GM23248 (cell line): ENCODE results near the gene TRIM2.

Experiments used
- EZH2 ChIP-seq: fragments of 200-600 bp; sonication (generic); IDR thresholded peaks from 2 replicates; pipeline ENCODE4 v1.6.1; 2018; ENCODE audit warnings: antibody characterized with exemption, mild to moderate bottlenecking; ENCODE audit not compliant: insufficient read depth, poor library complexity, severe bottlenecking
- EZH2phosphoT487 ChIP-seq: fragments of 200-600 bp; sonication (generic); IDR thresholded peaks from 2 replicates; pipeline ENCODE4 v1.6.1; 2018; ENCODE audit warnings: antibody characterized with exemption, moderate library complexity, mild to moderate bottlenecking, low read depth; ENCODE audit not compliant: insufficient read depth

GRCh38 chr4:153249199-153250041 lies 45.2 kb downstream of the TRIM2 start:
- no peak for TF ChIP-seq EZH2phosphoT487
- TF ChIP-seq EZH2, result no peak
